Stimulated activated CD4-positive, alpha-beta T cell treated with anti-CD3 and anti-CD28 coated beads, TNF-alpha, amount 100 ng/mL, for 1 hour (primary cell): ENCODE results near the gene MITF.
"Not testable (repeated sequence)": the region's sequence is repeated elsewhere in the genome, so short reads cannot be mapped to it uniquely, and the experiment has no call there.

ENCODE experiments used
- DNase-seq, 3 donors: peaks; one replicate each; pipeline ENCODE4 v3.0.0-alpha.2; 2020; ENCODE audit warnings: low read depth in 3 of 3, low spot score in 1 of 3

MITF gene

DNA sequence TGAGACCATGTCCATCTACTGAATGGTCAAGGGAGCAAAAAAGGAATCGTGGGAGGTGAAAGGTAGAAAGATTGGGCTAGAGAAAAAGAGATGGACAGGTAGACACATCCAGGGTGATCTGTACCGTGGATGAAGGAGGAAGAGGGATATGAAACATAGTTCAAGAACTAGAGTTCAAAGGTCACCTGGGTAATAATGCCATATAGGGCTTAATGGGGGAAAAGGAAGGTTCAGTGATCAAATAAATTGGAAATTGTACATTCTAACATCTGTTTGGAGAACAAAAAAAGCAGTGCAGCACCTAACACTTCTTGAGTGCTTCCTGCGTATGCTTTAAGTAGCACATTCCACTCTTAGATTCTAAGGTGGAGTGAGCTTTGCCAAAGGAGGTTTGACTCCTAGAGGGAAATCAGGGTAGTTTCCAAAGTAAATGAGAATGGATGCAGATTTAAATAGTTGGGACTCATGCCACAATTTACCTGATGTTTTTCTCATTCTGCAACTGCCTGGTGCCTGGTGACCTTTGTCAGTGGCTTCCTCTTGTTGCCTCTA, 46.6 kb downstream of the MITF start:
- no peak for DNase-seq

- DNase-seq = no peak
Observed at GRCh38 chr3:69786854-69787253, 47.6 kb downstream of the MITF start.

DNA sequence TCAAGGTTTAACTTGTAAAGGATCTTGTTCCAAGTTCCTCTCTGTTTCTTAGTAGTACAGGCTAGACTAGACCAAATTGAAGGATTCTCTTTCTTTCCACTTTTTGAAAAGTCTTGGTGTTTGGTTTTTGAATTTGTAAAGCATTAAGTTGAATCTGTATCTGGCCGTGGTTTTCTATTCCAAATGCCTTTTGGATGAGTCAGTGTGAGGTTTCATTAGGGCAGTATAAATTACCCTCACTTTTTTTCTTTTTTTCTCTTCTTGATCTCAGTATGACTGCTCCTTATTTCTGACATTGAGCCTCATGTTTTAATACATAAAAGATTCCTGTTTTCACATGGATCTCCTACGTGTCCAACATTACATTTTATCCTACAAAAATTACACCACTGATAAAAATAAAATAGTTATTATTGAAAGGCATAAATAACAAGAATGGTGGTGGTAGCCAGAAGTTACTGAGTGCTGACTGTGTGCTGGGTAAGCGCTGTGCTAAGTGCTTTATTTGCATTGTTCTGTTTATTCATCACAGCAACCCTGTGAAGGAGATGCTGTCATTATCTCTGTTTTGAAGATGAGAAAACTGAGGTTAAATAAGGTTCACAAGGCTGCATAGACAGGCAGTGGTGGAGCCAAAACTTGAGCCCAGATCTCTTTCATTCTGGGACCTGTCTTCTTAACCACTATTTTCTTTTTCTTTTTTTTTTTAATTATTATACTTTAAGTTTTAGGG, 48.3 kb downstream of the MITF start:
- no peak for DNase-seq

GRCh38 chr3:69791106-69791505, 51.8 kb downstream of the MITF start:
- DNase-seq = no peak

DNA sequence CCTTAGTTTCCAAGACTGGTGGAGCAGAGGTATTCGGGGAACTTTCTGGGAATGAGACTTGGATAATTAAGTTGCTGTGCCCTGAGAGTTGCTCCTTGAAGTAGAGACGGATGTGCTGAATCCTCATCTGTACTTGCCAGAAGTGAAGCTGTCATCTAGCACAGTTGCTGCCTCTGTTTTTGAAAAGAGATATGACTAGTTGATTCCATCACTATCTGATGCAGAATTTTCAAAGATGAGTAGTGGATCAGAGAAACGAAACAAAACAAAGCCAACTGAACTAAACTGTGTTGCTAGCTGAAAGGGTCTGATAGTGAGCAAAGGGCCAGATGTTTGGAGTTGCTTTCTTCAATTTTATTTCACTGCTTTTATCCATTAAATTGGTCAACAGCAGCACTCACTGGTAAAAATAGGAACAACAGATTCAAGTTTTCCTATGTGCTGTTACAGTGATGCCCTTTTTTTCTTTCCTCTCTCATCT, 52.7 kb downstream of the MITF start:
- DNase-seq = no peak

DNA sequence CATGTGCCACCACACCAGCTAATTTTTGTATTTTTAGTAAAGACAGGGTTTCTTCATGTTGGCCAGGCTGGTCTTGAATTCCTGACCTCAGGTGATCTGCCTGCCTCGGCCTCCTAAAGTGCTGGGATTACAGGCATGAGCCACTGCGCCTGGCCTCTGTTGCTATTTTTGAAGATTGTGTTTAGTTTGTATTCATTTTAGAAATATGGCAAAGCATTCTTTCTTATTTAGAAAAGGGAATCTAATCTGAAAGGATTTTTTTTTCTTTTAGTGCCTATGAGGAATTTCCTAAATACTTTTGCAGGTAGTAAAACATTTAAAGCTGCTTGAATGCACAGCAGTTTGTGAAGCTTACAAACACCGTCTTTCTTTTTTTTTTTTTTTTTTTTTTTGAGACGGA, 56.9 kb downstream of the MITF start:
- DNase-seq = not testable (repeated sequence)

GRCh38 chr3:69803681-69804270, 64.5 kb downstream of the MITF start:
- no peak for DNase-seq

- no peak for DNase-seq
Observed at GRCh38 chr3:69805491-69805890, 66.2 kb downstream of the MITF start.

- no peak for DNase-seq
Observed at GRCh38 chr3:69806735-69807438, 67.6 kb downstream of the MITF start.

DNA sequence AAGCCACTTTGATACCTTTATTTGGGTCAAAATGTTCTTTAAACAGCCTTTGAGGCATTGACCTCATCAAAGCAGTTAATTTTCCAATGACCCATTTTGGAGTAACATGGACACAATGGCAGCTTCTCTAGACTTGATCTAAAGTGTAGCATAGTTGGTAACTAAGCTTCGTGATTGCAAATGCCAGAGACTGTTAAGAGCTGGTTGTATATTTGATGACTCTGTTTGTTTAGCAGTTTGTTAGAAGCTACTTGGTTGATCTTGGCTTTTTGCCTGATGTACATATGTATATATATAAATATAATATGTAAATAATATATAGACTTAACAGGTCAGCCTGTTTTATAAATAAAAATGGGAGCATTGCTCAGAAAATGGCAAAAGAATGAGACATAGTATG, 68.4 kb downstream of the MITF start:
- DNase-seq = no peak

DNA sequence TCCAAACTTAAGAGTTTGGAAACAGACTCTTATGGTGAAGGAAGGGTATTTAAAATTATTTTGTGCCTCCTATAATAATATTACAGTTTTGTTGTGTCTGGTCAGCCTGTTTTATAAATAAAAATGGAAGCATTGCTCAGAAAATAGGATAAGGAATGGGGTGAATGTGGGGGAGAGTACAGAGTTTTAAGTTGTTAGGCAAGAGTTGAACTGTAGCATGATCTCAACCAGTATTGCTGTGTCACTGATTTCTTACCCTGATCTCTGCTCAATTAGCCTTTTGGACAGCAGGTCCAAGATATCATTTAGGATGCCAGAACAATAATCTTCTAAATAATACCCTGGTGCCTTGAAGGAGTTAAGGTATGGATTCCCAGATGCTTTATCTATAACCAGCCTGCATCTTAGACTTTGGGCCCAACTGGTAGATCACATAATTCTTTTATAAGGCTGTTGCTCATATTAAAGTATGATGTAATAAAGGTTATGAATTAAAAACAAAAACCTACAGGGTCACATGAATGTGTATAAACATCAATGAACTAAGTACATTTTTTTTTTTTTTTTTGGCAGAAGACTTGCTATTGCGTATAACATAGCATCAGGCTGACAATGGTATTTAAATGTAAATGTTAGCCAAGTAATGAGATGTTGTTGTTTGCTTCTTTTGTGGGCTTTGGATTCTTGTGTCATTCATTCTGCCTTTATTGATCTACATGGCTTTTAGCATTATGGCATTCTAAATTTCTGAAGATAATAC, 70.0 kb downstream of the MITF start:
- DNase-seq = no peak

DNA sequence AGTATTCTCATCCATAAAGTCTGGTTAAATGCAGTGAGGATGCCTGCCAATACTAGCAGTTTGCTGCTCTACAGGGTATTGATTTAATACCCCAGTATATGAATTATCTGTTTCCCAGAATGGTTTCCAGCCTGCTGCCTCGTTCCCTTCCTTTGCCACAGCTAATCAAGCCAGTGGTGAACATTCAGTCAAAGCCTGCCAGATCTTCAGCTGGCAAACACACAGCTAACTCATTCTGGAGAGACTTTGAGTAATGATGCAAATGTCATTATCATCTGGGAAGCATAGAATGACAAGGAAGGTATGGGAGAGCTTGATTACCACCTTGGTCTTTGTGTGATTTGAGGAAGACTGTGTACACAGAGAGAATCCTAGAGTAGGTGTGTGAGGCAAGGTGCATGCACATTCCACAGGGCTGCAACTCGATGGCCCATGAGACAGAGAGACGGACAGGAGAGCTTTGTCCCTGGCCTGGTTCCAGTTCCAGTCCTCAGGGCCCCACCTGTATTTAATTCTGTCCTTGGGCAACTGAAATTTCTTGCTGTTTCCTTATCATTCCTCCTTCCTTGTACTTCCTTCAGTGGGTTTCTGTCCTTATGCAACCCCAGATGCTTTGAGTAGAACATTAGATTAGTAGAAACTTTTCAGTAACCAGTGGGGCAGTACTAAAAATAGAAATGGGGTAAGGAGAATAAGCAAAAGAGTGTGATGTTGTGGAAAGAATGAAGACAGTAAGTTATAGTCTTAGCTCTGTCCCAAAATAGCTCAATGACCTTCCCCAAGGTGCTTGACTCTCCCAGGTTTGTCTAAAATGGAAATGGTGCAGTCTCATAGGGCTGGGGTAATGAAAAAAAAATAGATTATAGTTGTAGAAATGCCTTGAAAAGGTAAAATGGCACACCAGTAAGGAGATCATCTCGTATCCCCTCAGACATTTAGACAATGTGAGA, 72.5 kb downstream of the MITF start:
- no peak for DNase-seq

- no peak for DNase-seq
Observed at GRCh38 chr3:69815970-69816369, 76.7 kb downstream of the MITF start.

- no peak for DNase-seq
Observed at GRCh38 chr3:69817988-69818387, 78.7 kb downstream of the MITF start.

DNA sequence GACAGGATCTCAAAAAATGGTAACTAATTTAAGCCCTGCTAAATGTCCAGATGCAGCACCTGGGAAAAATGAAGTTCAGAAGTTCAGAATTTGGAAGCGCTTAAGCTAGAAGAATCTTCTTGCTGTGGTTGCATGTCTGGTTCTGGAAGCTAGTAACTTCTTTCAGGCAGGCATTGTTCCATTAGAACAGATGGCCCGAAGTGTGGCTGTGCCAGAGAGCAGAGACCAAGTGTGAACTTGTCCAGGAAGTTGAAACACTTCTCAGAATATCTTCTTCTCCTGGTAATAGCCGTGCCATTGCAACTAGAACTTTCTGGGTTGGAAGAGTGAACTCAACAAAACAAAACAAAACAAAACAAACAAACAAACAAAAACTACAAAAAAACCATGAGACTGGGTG, 80.0 kb downstream of the MITF start:
- DNase-seq = no peak

- no peak for DNase-seq
Observed at GRCh38 chr3:69821133-69821532, 81.9 kb downstream of the MITF start.

DNA sequence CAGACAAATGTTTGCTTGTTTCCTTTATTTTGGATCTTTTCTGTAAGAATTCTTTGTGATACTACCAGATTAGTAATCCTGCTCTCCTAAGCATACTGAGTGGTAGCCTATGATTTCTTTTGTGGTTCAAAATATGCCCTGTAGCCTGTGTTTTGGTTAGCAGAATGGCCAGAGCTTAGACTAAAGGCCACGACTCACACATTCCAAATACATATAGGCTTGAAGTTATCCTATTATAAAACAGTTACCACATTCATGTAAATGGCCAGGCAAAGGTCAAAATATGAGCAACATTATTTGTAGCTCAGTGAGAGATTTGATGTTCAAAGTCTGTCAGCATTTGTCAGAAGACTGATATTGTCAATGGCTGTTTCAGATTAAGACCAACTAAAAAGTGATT, 84.5 kb downstream of the MITF start:
- no peak for DNase-seq

DNA sequence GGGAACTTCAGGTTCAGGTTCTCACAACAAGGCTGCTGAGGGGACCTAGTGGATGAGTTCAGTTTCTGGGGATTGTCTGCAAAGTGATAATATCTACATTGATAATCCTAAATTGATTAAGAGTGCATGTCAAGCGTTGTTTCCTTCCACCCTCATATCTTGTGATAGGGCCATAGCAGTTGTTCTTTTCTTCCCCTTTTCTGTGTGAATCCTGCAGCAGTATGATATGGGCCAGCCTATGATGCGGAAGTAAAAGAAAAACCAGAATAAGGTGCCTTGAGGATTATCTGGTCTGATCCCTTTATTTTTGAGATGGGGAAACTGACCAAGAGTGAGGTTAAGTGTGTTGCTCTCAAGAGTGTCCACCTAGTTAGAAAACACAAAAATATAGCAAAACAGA, 86.2 kb downstream of the MITF start:
- DNase-seq = no peak

DNA sequence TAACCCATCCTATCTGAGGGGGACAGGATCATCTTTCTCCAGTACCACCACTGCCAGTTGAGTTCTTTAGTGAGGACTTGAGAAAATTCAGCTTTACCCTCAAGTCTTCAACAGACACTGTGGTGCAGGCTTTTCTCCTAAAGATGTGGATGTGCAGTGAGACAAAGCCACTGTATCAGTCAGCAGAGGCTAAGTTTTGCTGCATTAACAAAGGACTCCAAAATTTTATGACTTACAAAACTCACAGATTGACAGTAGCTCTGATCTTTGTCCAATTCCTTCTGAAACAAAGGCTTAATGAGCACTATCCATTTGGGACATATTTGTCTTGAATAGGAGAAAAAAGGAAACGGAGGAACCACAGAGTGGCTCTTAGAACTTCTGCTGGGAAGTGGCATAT, 87.9 kb downstream of the MITF start:
- DNase-seq = no peak

GRCh38 chr3:69828817-69829216, 89.6 kb downstream of the MITF start:
- DNase-seq = no peak
